ENCODE measurements around the gene CARD11. TPM values are rescaled to one million over a fixed set of nuclear protein-coding genes. Genes with fewer than 3 reads are reported as not detected.

Gene CARD11
- total and polyA plus RNA-seq, 2 donors (not counting 1 experiment from before 2014, with no cell fraction given) = 0.02 TPM; not detected in 1

GRCh38 chr7:2936891-2937580 is 106.6 kb downstream of the CARD11 start:
- TF ChIP-seq EZH2 (IDR thresholded peaks at IDR 0.05; ENCODE audit: low read length, missing control alignments) = no peak
- TF ChIP-seq CTCF (conservative IDR thresholded peaks at IDR 0.05 in 1 of 2, IDR thresholded peaks at IDR 0.05 in 1 of 2; ENCODE audit: low read depth in 1 of 2, low read length in 2 of 2) = no peak
- no peak overlapping the region for H3K4me3 ChIP-seq (replicated peaks in 1 of 4; ENCODE audit: control extremely low read depth in 1 of 4, insufficient read depth in 1 of 4, low read depth in 3 of 4, low read length in 4 of 4)

GRCh38 chr7:2936301-2936700 is 107.4 kb downstream of the CARD11 start:
- Histone ChIP-seq H3K4me2 (ENCODE audit: extremely low read depth, insufficient read depth, low read length) (no peak overlapping the region), H3K79me2 (ENCODE audit: control insufficient read depth, insufficient read depth, low read length) (no peaks in the 10 kb centered on the region), H3K27ac (ENCODE audit: insufficient read depth, low read length) (no peak overlapping the region), H2AFZ (ENCODE audit: low read length) (no peak overlapping the region), H3K4me1 (ENCODE audit: control insufficient read depth, extremely low read depth, insufficient read depth, low read length) (no peaks in the 10 kb centered on the region), H3K9ac (ENCODE audit: insufficient read depth, low read length) (no peak overlapping the region), H4K20me1 (ENCODE audit: control insufficient read depth, extremely low read depth, insufficient read depth, low read length) (no peaks in the 10 kb centered on the region), H3K9me3 (ENCODE audit: control insufficient read depth, insufficient read depth, low read depth, low read length) (no peaks in the 10 kb centered on the region), H3K36me3 (ENCODE audit: control insufficient read depth, insufficient read depth, low read length) (no peaks in the 10 kb centered on the region), H3K27me3 (ENCODE audit: control insufficient read depth, insufficient read depth, low read length) (no peaks in the 10 kb centered on the region), H3K4me3 (replicated peaks in 1 of 4; ENCODE audit: control extremely low read depth in 1 of 4, insufficient read depth in 1 of 4, low read depth in 3 of 4, low read length in 4 of 4) (no peak overlapping the region)
- no peak for DNase-seq (ENCODE audit: low read depth in 2 of 2)
- TF ChIP-seq EZH2 (IDR thresholded peaks at IDR 0.05; ENCODE audit: low read length, missing control alignments) (no peak), CTCF (conservative IDR thresholded peaks at IDR 0.05 in 1 of 2, IDR thresholded peaks at IDR 0.05 in 1 of 2; ENCODE audit: low read depth in 1 of 2, low read length in 2 of 2) (no peak)

More at GRCh38 chr7:2936891-2937580, 106.6 kb downstream of the CARD11 start:
- Histone ChIP-seq H3K9ac (ENCODE audit: insufficient read depth, low read length) (no peak overlapping the region), H3K9me3 (ENCODE audit: control insufficient read depth, insufficient read depth, low read depth, low read length) (no peaks in the 10 kb centered on the region), H4K20me1 (ENCODE audit: control insufficient read depth, extremely low read depth, insufficient read depth, low read length) (no peaks in the 10 kb centered on the region), H3K4me2 (ENCODE audit: extremely low read depth, insufficient read depth, low read length) (no peak overlapping the region), H3K27me3 (ENCODE audit: control insufficient read depth, insufficient read depth, low read length) (no peaks in the 10 kb centered on the region), H3K4me1 (ENCODE audit: control insufficient read depth, extremely low read depth, insufficient read depth, low read length) (no peaks in the 10 kb centered on the region), H3K27ac (ENCODE audit: insufficient read depth, low read length) (no peak overlapping the region), H2AFZ (ENCODE audit: low read length) (no peak overlapping the region), H3K79me2 (ENCODE audit: control insufficient read depth, insufficient read depth, low read length) (no peaks in the 10 kb centered on the region), H3K36me3 (ENCODE audit: control insufficient read depth, insufficient read depth, low read length) (no peaks in the 10 kb centered on the region)
- DNase-seq (ENCODE audit: low read depth in 2 of 2) = no peak

- H3K36me3 ChIP-seq (ENCODE audit: control insufficient read depth, insufficient read depth, low read length) = no peaks in the 10 kb centered on the region
- no peaks in the 10 kb centered on the region for H3K4me1 ChIP-seq (ENCODE audit: control insufficient read depth, extremely low read depth, insufficient read depth, low read length)
- H3K4me2 ChIP-seq (ENCODE audit: extremely low read depth, insufficient read depth, low read length) = no peak overlapping the region
- H3K9ac ChIP-seq (ENCODE audit: insufficient read depth, low read length) = no peak overlapping the region
- H3K27me3 ChIP-seq (ENCODE audit: control insufficient read depth, insufficient read depth, low read length) = no peaks in the 10 kb centered on the region
- H3K4me3 ChIP-seq (replicated peaks in 1 of 4; ENCODE audit: control extremely low read depth in 1 of 4, insufficient read depth in 1 of 4, low read depth in 3 of 4, low read length in 4 of 4) = no peak overlapping the region
- no peak for DNase-seq (ENCODE audit: low read depth in 2 of 2)
- H4K20me1 ChIP-seq (ENCODE audit: control insufficient read depth, extremely low read depth, insufficient read depth, low read length) = no peaks in the 10 kb centered on the region
- no peak overlapping the region for H2AFZ ChIP-seq (ENCODE audit: low read length)
- H3K27ac ChIP-seq (ENCODE audit: insufficient read depth, low read length) = no peak overlapping the region
- no peaks in the 10 kb centered on the region for H3K9me3 ChIP-seq (ENCODE audit: control insufficient read depth, insufficient read depth, low read depth, low read length)
- no peaks in the 10 kb centered on the region for H3K79me2 ChIP-seq (ENCODE audit: control insufficient read depth, insufficient read depth, low read length)
- TF ChIP-seq CTCF (conservative IDR thresholded peaks at IDR 0.05 in 1 of 2, IDR thresholded peaks at IDR 0.05 in 1 of 2; ENCODE audit: low read depth in 1 of 2, low read length in 2 of 2) (no peak), EZH2 (IDR thresholded peaks at IDR 0.05; ENCODE audit: low read length, missing control alignments) (no peak)
Measured at GRCh38 chr7:2934984-2935740, 108.5 kb downstream of the CARD11 start.

Data from fibroblast of lung (primary cell).